Posterior vena cava (tissue), 2 donors: ENCODE results near the gene MED8. TPM values are rescaled to one million over a fixed set of nuclear protein-coding genes. Genes with fewer than 3 reads are reported as not detected.

Source experiments
- DNase-seq: peaks from one replicate; pipeline ENCODE4 v3.0.0-alpha.2; 2020; ENCODE audit warnings: low spot score
- intact Hi-C, 2 donors: fragments of 100-400 bp; cut with DNase I; formaldehyde crosslinking; loops; one replicate each; pipeline versions ENCODE4 v1.14.1 to v1.14.2; 2022 to 2023
- long read RNA-seq, 2 donors: library from polyadenylated mRNA; unstranded; transcript quantifications; one replicate each; pipeline ENCODE4 v2.0.0, GENCODE V29; 2020 to 2021
- total RNA-seq, 2 donors: library from RNA; stranded (reverse); fragmentation: NEBNext Ultra II Directional; extraction: Animal tissue kit (Norgen Biotek cat#: 25700); gene quantifications; one replicate each; pipeline ENCODE4 v1.2.1, GENCODE V29; 2021
- donor health status: DM: yes; HTN: yes; CAD: no.
- donor health status: DM: yes; HTN: yes; CAD: no.

The MED8 gene
- total RNA-seq = 10 to 100 TPM; 27.0 to 30.5 TPM
- long read RNA-seq, donor 1, transcript MED8-203 (7 exons, 1,924 nt) = major isoform, 20 of 28 reads
- long read RNA-seq, donor 1, partial matches to known transcripts = 5 of 28 reads
- long read RNA-seq, donor 1, other reads (novel, unspliced or antisense) = 3 of 28 reads
- long read RNA-seq, donor 2, transcript MED8-201 (8 exons, 1,483 nt) = minor isoform, 9 of 166 reads
- long read RNA-seq, donor 2, transcript MED8-203 (7 exons, 1,924 nt) = major isoform, 127 of 166 reads
- long read RNA-seq, donor 2, partial matches to known transcripts = 18 of 166 reads
- long read RNA-seq, donor 2, other reads (novel, unspliced or antisense) = 11 of 166 reads

DNA sequence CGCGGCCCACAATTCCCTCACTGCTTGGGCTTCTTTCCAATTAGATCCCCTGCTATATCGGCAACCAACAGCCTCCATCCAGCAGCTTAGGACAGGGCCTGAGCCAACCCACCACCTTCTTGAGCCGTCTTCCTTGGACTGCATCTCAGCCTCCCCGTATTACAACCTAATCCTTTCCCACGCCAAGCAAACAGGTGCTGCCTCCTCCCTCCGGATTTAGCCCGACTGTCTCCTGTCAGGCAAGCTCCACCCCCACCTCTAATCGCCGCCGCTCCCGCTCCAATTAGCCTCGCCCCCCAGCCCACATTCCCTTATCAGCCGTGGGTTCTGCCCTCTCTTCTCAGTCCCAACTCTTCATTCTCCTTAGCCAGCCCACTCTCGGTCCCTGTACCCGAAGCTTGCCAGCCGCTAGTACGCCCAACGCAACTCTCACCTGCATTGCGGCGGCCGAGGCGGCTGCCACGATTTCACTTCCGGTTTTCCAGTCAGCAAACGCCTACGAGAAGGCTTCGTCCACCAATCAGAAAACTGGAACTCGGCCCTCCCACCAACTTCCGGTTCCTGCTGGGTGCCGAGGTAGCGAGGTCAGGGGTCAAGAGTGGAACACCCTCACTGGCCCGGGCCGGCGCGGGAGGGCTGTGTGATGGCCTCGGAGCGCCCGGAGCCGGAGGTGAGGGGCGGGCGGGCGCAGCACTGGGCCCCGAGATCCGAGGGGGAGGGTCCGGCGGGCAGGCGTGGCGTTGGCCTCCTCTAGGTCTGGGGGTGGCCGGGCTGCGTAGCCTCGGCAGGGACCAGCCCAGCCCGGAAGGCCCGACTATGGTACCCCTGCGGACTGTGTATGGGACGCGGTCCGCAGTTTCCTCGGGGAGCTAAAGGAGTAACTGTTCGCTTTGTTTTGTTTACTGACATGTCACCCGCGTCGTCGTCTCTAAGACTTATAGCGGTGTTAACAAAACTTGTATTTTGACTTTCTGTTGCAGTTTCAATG is at the start of gene MED8, which contains the start of gene SZT2:
MED8 (minus strand) TSS at position 475 of the 988 bp plus-strand sequence; CDS start at position 439, 36 bp downstream.
SZT2 (plus strand) TSS at position 574 of the 988 bp plus-strand sequence; CDS start at position 644, 70 bp downstream.
- intact Hi-C loops = no loop called here

DNA sequence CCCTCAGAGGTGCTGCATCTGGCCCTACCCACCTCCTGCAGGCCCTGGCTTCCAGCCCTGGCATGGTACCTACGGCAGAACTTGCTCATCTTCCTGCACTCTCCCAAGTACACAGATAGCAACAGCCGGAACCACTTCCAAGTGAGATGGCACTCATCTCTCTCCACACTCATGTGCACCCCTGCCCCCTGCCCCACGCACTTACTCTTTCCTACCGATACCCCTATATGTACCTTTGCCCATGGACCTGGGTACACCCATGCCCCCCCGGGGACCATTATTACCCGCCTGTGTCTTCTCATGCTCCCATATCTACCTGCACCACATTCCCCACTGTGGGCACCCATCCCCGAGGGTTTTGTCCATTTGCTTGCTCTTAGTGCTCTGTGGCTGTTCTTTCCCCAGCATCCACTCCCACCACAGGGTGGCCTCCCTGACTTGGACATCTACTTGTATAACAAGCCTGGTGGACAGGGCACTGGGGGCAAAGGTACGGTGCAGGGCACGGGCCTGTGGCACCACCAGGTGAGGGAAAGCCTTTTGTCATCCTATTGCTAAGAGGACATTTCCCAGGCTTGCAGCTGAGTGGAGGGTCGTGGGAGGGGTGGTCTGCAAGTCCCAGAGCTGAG is 49.5 kb upstream of the MED8 start:
- intact Hi-C loops = no loop called here
- DNase-seq = peak; percentile 50

More for the DNA sequence above, at the start of gene MED8, which contains the start of gene SZT2:
- DNase-seq = peak; percentile 98

DNA sequence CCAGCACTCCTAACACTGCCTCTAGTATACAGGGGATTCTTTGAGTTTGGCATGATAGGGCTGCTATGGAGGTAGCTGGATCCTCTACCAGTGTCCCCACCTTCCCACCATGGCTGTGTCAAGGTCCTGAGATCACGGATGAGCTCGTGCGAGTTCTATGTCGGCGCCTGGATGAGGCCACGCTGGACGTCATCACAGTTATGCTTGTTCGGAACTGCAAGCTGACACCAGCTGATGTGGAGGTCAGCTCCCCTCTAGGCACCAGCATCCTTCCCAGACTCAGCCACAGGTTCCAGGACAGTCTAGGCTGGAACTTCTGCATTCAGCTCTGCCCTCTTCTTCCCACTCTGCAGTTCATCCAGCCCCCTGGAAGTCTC is 49.0 kb upstream of the MED8 start:
- intact Hi-C loops = no loop called here
- DNase-seq = peak; percentile 37

- DNase-seq = peak; percentile 38
- intact Hi-C loops = no loop called here
Measured at GRCh38 chr1:43438006-43438405, 48.4 kb upstream of the MED8 start.

DNA sequence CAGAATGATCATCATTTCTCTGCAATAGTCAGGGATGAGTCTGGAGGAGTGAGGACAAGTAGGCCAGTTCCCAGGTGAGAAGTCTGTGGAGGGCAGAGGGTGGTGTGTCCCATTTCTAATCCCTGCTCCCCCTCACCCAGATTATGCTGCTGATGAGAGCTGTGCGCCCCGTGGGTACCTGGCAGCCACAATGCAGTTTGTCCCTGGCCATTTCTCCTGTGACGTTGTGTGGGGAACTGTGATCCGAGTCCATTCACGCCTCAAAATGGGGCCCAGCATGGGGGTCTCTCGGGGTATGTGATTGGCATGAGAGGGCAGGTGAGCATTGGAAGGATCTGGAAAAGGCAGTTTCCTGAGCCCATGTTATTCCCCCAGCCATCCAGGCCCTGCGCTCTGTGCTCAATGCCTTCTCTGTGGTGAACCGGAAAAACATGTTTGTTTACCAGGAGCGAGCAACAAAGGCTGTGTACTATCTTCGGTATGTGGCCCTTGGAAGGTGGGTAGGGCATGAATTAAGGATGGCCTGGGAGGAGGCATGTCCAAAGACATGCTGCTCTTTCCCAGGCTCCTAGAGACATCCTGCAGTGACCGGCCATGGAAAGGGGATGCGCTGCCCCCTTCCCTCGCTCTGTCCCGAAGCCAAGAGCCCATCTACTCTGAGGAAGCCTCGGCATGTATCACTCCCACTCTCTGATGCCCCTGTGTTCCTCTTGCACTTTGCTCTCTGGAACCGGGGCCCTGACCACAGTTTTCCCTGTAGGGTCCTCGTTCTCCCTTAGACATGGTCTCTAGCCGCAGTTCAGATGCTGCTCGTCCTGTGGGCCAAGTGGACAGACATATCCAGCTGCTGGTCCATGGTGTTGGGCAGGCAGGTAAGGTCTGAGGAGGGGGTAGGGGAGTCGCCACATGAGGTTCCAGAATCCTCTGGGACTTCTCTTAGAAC is 47.7 kb upstream of the MED8 start:
- intact Hi-C loops = no loop called here
- DNase-seq = peak; percentile 28

GRCh38 chr1:43436371-43436770 is 46.8 kb upstream of the MED8 start:
- DNase-seq = no peak
- intact Hi-C loops = no loop called here

GRCh38 chr1:43435146-43436145 is 45.8 kb upstream of the MED8 start:
- DNase-seq = peak; percentile 69
- intact Hi-C loops = no loop called here

- peak; percentile 64 for DNase-seq
- intact Hi-C loops = loop anchor here in 1 of 2 donors (5.0 kb wide), 1 partner anchor 1158 kb away; no protein-coding TSS in a partner anchor
Measured at GRCh38 chr1:43434256-43434655, 44.7 kb upstream of the MED8 start.

GRCh38 chr1:43432907-43433306 is 43.3 kb upstream of the MED8 start:
- intact Hi-C loops = loop anchor here in 1 of 2 donors (5.0 kb wide), 1 partner anchor 1159 kb away; no protein-coding TSS in a partner anchor
- DNase-seq = peak; percentile 56

DNA sequence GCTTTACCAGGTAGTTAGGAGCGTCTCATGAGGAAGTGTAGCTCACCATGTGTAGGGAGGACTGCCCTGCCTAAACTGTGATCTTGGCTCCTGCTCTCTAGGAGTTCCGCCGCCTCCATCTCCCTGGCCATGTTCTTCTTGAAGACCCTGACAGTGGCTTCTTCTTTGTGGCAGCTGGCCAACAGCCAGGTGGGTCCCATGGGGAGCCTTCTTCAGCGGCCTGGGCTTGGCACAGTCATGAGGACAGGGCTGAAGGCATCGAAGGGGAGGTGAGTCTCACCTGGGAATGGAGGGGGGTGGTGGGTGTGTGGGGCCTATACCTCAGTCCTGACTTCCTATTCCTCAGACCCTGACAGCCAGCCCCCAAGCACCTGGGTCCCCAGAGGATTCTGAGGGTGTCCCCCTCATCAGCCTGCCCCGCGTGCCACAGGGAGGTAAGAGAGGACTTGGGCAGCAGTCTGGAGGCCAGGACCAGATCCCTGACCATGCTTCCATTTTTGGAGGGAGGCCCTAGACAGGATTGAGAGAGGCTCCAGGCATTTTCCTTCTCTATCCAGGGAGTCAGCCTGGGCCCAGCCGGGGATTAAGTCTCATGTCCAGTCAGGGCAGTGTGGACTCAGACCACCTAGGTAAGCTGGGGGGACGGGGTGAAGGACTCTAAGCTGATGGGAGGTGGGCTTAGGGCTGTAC is 42.7 kb upstream of the MED8 start:
- peak; percentile 56 for DNase-seq
- intact Hi-C loops = loop anchor here in 1 of 2 donors (5.0 kb wide), 1 partner anchor 1160 kb away; no protein-coding TSS in a partner anchor

- intact Hi-C loops = loop anchor here in 1 of 2 donors (5.0 kb wide), 1 partner anchor 1161 kb away; no protein-coding TSS in a partner anchor
- DNase-seq = peak; percentile 48
Measured at GRCh38 chr1:43431676-43432075, 42.1 kb upstream of the MED8 start.

- intact Hi-C loops = loop anchor here in 1 of 2 donors (5.0 kb wide), 1 partner anchor 1161 kb away; no protein-coding TSS in a partner anchor
Measured at GRCh38 chr1:43430831-43431230, 41.2 kb upstream of the MED8 start.

GRCh38 chr1:43427941-43428340 is 38.3 kb upstream of the MED8 start:
- peak; percentile 62 for DNase-seq
- intact Hi-C loops = loop anchor here in 1 of 2 donors (5.0 kb wide), 1 partner anchor 1731 kb away; no protein-coding TSS in a partner anchor

More at GRCh38 chr1:43430831-43431230, 41.2 kb upstream of the MED8 start:
- peak; percentile 28 for DNase-seq

DNA sequence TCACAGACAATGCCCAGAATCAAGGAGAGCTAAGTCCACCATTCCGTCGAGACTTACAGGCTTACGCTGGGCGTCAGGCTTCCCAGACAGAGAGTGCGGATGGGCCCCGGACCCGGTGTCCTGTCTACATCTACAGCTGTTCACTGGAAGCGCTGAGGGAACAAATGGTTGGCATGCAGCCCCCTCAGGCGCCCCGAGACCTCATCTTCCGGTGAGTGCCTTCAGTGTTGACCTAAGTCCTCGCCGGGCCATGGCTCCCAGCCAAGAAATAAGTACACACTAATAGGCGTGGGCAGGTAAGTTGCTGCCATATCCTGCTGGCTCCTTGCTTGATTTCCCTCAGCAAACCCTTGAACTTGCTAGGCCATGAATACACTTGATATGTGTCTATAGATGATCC is 37.9 kb upstream of the MED8 start:
- peak; percentile 73 for DNase-seq
- intact Hi-C loops = loop anchor here in 1 of 2 donors (5.0 kb wide), 1 partner anchor 1730 kb away; no protein-coding TSS in a partner anchor

- intact Hi-C loops = loop anchor here in 1 of 2 donors (5.0 kb wide), 1 partner anchor 1729 kb away; no protein-coding TSS in a partner anchor
Measured at GRCh38 chr1:43426221-43426620, 36.6 kb upstream of the MED8 start.

DNA sequence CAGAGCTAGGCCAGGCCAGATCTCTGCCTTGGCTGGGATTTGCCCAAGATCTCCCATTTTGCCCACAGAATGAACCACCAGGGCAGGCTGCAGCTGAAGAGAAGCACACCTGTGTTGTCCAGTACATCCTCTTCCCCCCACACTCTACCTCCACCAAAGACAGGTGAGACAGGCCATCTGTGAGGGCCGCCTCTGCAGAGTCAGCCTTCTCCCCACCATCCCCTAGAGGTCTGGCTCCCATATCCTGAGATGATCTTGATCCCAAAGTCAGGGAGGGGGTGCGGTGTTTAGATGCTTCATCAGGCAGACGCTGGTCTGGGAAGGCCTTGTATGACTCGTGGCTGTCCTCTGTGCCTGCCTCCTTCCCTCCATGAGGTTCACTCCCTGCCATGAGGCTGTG is 35.4 kb upstream of the MED8 start:
- intact Hi-C loops = loop anchor here in 1 of 2 donors (5.0 kb wide), 1 partner anchor 1728 kb away; no protein-coding TSS in a partner anchor
- peak; percentile 34 for DNase-seq

More at GRCh38 chr1:43426221-43426620, 36.6 kb upstream of the MED8 start:
- peak; percentile 44 for DNase-seq
